Mesenchymal stem cell (in vitro differentiated cells and primary cell): Measurements from ENCODE around the gene C11orf54.

Experiments
- DNase-seq: peaks from one replicate; pipeline ENCODE4 v3.0.0-alpha.2; 2013
- H2AFZ ChIP-seq: one replicate; pipeline ENCODE4 v1.6.1; 2013; ENCODE audit warnings: low read depth, mild to moderate bottlenecking, control low read depth, inconsistent platforms, low read length, moderate library complexity
- H2AK5ac ChIP-seq: 2 replicates; pipeline ENCODE4 v1.6.1; 2013; ENCODE audit warnings: low read length, moderate library complexity, mild to moderate bottlenecking, inconsistent platforms; ENCODE audit not compliant: severe bottlenecking
- H2BK120ac ChIP-seq: one replicate; pipeline ENCODE4 v1.6.1; 2013; ENCODE audit warnings: low read depth, mild to moderate bottlenecking, inconsistent platforms, low read length, moderate library complexity
- H2BK12ac ChIP-seq, 2 experiments: one replicate each; pipeline ENCODE4 v1.6.1; 2013; ENCODE audit warnings: inconsistent platforms in 2 of 2, low read length in 2 of 2, mild to moderate bottlenecking in 2 of 2, moderate library complexity in 2 of 2, control low read depth in 1 of 2
- H2BK15ac ChIP-seq: one replicate; pipeline ENCODE4 v1.6.1; 2013; ENCODE audit warnings: mild to moderate bottlenecking, low read depth, inconsistent platforms; ENCODE audit not compliant: poor library complexity, severe bottlenecking
- H2BK5ac ChIP-seq: 2 replicates; pipeline ENCODE4 v1.6.1; 2013; ENCODE audit warnings: low read depth, mild to moderate bottlenecking, low read length, control low read depth, inconsistent platforms; ENCODE audit not compliant: poor library complexity, severe bottlenecking
- H3K14ac ChIP-seq, 2 experiments: one replicate each; pipeline ENCODE4 v1.6.1; 2013; ENCODE audit warnings: inconsistent platforms in 2 of 2, low read length in 2 of 2, control low read depth in 1 of 2, mild to moderate bottlenecking in 1 of 2, moderate library complexity in 1 of 2
- H3K18ac ChIP-seq, 2 experiments: one replicate each; pipeline ENCODE4 v1.6.1; 2013; ENCODE audit warnings: inconsistent platforms in 2 of 2, low read length in 2 of 2, control low read depth in 1 of 2, low read depth in 1 of 2, mild to moderate bottlenecking in 1 of 2
- H3K23ac ChIP-seq, 2 experiments: one replicate each; pipeline ENCODE4 v1.6.1; 2013; ENCODE audit warnings: inconsistent platforms in 2 of 2, low read length in 2 of 2, mild to moderate bottlenecking in 2 of 2, moderate library complexity in 2 of 2, control low read depth in 1 of 2
- H3K27ac ChIP-seq: 2 replicates; pipeline ENCODE4 v1.5.1; 2013; ENCODE audit warnings: mild to moderate bottlenecking, moderate library complexity, low read length, control low read depth, inconsistent platforms; ENCODE audit not compliant: poor library complexity, severe bottlenecking
- H3K27me3 ChIP-seq, 2 experiments: 2 replicates each; pipeline versions ENCODE4 v1.6.1 to v1.7.0; 2013; ENCODE audit warnings: low read length in 2 of 2, mild to moderate bottlenecking in 2 of 2, moderate library complexity in 2 of 2, control low read depth in 1 of 2, inconsistent platforms in 1 of 2; ENCODE audit not compliant: control insufficient read depth in 1 of 2, insufficient read depth in 1 of 2
- H3K36me3 ChIP-seq, 2 experiments: 2 replicates each; pipeline versions ENCODE4 v1.6.1 to v1.7.0; 2013; ENCODE audit warnings: low read length in 2 of 2, control low read depth in 1 of 2, inconsistent platforms in 1 of 2, low read depth in 1 of 2, mild to moderate bottlenecking in 1 of 2; ENCODE audit not compliant: insufficient read depth in 2 of 2, control insufficient read depth in 1 of 2
- H3K4ac ChIP-seq, 2 experiments: one replicate each; pipeline ENCODE4 v1.6.1; 2013; ENCODE audit warnings: inconsistent platforms in 2 of 2, low read length in 2 of 2, mild to moderate bottlenecking in 2 of 2, moderate library complexity in 2 of 2, control low read depth in 1 of 2, low read depth in 1 of 2
- H3K4me1 ChIP-seq: 2 replicates; pipeline ENCODE4 v1.6.1; 2013; ENCODE audit warnings: low read depth, low read length, control low read depth; ENCODE audit not compliant: control insufficient read depth, insufficient read depth
- H3K4me2 ChIP-seq: 2 replicates; pipeline ENCODE4 v1.6.1; 2013; ENCODE audit warnings: low read length, mild to moderate bottlenecking, inconsistent platforms; ENCODE audit not compliant: poor library complexity, severe bottlenecking
- H3K4me3 ChIP-seq, 2 experiments: 2 replicates each; pipeline versions ENCODE4 v1.5.1 to v1.7.0; 2013; ENCODE audit warnings: low read length in 2 of 2, mild to moderate bottlenecking in 2 of 2, control low read depth in 1 of 2, low read depth in 1 of 2; ENCODE audit not compliant: insufficient read depth in 1 of 2
- H3K79me1 ChIP-seq: replicated peaks from 2 replicates; pipeline ENCODE4 v1.6.1; 2013; ENCODE audit warnings: mild to moderate bottlenecking, control low read depth, low read length, inconsistent platforms; ENCODE audit not compliant: poor library complexity, severe bottlenecking
- H3K9ac ChIP-seq: 2 replicates; pipeline ENCODE4 v1.7.0; 2013; ENCODE audit warnings: mild to moderate bottlenecking, low read length, moderate library complexity
- H3K9me3 ChIP-seq: 2 replicates; pipeline ENCODE4 v1.7.0; 2013; ENCODE audit warnings: mild to moderate bottlenecking, low read length; ENCODE audit not compliant: control insufficient read depth
- H4K8ac ChIP-seq: one replicate; pipeline ENCODE4 v1.6.1; 2013; ENCODE audit warnings: inconsistent platforms, mild to moderate bottlenecking, low read length, moderate library complexity
- H4K91ac ChIP-seq: one replicate; pipeline ENCODE4 v1.6.1; 2013; ENCODE audit warnings: mild to moderate bottlenecking, low read length, inconsistent platforms
- WGBS: methylation state at CpG from one replicate; pipeline ENCODE4 v1.1.7; 2013; ENCODE audit warnings: mixed read lengths; 5-methylcytosine and 5-hydroxymethylcytosine counted together

C11orf54 gene

DNA sequence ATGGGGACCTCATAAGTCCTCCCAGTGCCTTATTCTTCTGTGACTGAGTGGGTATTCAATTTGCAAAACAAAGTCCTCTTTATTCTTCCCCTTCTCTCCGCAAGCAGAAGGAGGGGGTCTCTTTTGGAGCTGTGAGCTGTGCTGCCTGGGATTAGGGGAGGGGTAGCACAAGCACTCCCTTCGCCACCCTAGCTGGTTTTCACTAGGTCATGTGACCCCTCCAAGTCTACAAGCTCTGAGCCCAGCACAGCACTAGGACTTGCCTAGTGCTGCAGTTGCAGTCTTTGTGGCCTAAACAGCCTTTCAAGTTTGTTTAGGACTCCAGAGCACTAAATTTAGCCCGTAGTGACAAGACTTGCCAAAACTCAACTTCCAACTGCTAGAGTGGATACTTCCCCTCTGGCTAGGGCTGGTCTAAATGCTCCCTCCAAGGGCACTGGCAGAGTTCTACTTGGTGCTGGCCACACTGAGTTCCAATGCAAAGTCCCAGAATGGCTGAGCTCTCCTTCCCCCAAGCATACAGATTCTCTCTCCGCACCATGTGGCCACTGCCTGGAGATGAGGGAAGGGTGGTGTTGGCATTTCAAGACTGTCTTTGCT lies 25.6 kb upstream of the C11orf54 start:
- Histone ChIP-seq H3K79me1 (peaks cover 23% of the 10 kb centered on the region), H2BK15ac (no peak overlapping the region), H3K4me2 (no peak overlapping the region), H3K27me3 (no peaks in the 10 kb centered on the region), H3K23ac (no peak overlapping the region), H4K8ac (no peak overlapping the region), H3K14ac (no peak overlapping the region), H3K36me3 (peaks cover 19 to 59% of the 10 kb centered on the region in 2 experiments), H3K18ac (no peak overlapping the region), H2AFZ (no peak overlapping the region), H3K27ac (no peak overlapping the region), H2BK5ac (no peak overlapping the region), H3K4ac (no peak overlapping the region), H2BK12ac (no peak overlapping the region), H4K91ac (no peak overlapping the region), H2BK120ac (no peak overlapping the region), H3K4me1 (peaks cover 5% of the 10 kb centered on the region), H3K9me3 (no peaks in the 10 kb centered on the region), H3K4me3 (no peak overlapping the region), H2AK5ac (no peak overlapping the region), H3K9ac (no peak overlapping the region)
- no peak for DNase-seq
- 90% methylated on average over 4 of the region's 4 CpGs for WGBS

DNA sequence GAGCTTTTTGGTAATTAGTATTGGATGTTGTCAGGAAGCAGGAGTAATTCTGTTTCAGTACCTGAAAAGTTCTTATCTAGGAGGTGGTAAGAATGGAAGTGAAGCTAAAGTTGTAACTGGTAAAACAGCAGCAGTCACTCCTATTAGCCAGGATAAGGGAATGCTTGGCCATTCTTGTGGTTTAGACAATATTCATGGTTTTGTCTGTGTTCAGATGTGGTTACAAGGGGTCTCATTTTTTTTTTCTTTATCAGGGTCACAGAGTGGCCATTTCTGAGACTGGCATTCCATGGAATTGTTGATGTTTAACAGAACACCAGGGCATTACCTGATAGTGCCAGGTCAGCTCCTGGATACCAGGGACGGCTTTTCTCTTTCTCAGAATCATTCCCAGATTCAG lies 24.0 kb upstream of the C11orf54 start:
- Histone ChIP-seq H3K4me1 (peaks cover 5% of the 10 kb centered on the region), H3K27me3 (no peaks in the 10 kb centered on the region), H3K36me3 (peaks cover 22 to 61% of the 10 kb centered on the region in 2 experiments), H3K27ac (no peak overlapping the region), H2BK15ac (no peak overlapping the region), H3K79me1 (peaks cover 23% of the 10 kb centered on the region), H3K4me2 (no peak overlapping the region), H3K9ac (no peak overlapping the region), H2BK12ac (no peak overlapping the region), H3K14ac (no peak overlapping the region), H3K23ac (no peak overlapping the region), H2BK120ac (no peak overlapping the region), H4K91ac (no peak overlapping the region), H3K4me3 (no peak overlapping the region), H2AK5ac (no peak overlapping the region), H3K4ac (no peak overlapping the region), H4K8ac (no peak overlapping the region), H3K9me3 (no peaks in the 10 kb centered on the region), H2BK5ac (no peak overlapping the region), H2AFZ (no peak overlapping the region), H3K18ac (no peak overlapping the region)
- no peak for DNase-seq
- WGBS, result 92% methylated on average over 1 of the region's 1 CpG

DNA sequence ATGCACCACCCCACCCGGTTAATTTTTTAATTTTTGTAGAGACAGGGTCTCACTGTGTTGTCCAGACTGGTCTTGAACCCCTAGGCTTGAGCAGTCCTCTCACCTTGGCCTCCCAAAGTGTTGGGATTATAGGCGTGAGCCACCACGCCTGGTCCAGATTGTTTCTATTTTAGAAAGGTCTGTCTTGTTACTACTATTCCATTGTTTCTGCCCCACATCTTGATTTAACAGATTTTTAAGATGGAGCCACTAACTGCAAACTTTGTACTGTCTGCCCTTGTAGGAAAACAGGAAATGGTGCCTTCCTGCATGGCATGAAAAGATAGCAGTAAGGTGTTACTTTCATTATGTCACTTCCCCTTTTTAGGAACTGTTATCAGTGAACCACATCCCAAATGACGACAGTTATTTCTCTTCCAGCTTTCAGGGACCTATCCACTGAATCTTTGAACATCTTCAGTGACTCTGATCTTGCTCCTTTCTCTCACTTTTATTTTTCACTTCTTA lies 23.4 kb upstream of the C11orf54 start:
- Histone ChIP-seq H3K9ac (no peak overlapping the region), H3K4ac (no peak overlapping the region), H3K27me3 (no peaks in the 10 kb centered on the region), H3K18ac (no peak overlapping the region), H3K14ac (no peak overlapping the region), H2AFZ (no peak overlapping the region), H2AK5ac (no peak overlapping the region), H3K27ac (no peak overlapping the region), H3K4me2 (no peak overlapping the region), H2BK15ac (no peak overlapping the region), H2BK120ac (no peak overlapping the region), H3K4me3 (no peak overlapping the region), H3K79me1 (peaks cover 23% of the 10 kb centered on the region), H2BK12ac (no peak overlapping the region), H4K91ac (no peak overlapping the region), H2BK5ac (no peak overlapping the region), H3K36me3 (peaks cover 22 to 66% of the 10 kb centered on the region in 2 experiments), H3K9me3 (no peaks in the 10 kb centered on the region), H4K8ac (no peak overlapping the region), H3K23ac (no peak overlapping the region), H3K4me1 (peaks cover 5% of the 10 kb centered on the region)
- DNase-seq, result no peak
- WGBS, result 62% methylated on average over 2 of the region's 4 CpGs

GRCh38 chr11:93719310-93719709 lies 22.2 kb upstream of the C11orf54 start:
- H3K14ac ChIP-seq, result no peak overlapping the region
- no peak overlapping the region for H3K4me2 ChIP-seq
- no peak for DNase-seq
- no peak overlapping the region for H3K4ac ChIP-seq
- peaks cover 23% of the 10 kb centered on the region for H3K79me1 ChIP-seq
- H2AFZ ChIP-seq, result no peak overlapping the region
- H3K23ac ChIP-seq, result no peak overlapping the region
- no peak overlapping the region for H2BK15ac ChIP-seq
- no CpG with 5 or more reads among the region's 4 CpGs for WGBS
- H2BK120ac ChIP-seq, result no peak overlapping the region
- H2AK5ac ChIP-seq, result no peak overlapping the region
- H3K4me1 ChIP-seq, result peaks cover 5% of the 10 kb centered on the region
- H3K27me3 ChIP-seq, result no peaks in the 10 kb centered on the region
- no peak overlapping the region for H4K91ac ChIP-seq
- H3K18ac ChIP-seq, result no peak overlapping the region
- H3K9me3 ChIP-seq, result no peaks in the 10 kb centered on the region
- no peak overlapping the region for H2BK5ac ChIP-seq
- H3K4me3 ChIP-seq, result no peak overlapping the region
- no peak overlapping the region for H3K9ac ChIP-seq
- H3K36me3 ChIP-seq, result peaks cover 22 to 70% of the 10 kb centered on the region in 2 experiments
- H3K27ac ChIP-seq, result no peak overlapping the region
- H4K8ac ChIP-seq, result no peak overlapping the region
- H2BK12ac ChIP-seq, result no peak overlapping the region
